ENCODE results near the gene SORBS1.

The SORBS1 gene

GRCh38 chr10:95454356-95454755 lies 106.8 kb downstream of the SORBS1 start:
- no peak for DNase-seq
- Mint-ChIP-seq H3K27me3 (peaks cover under 1% of the 10 kb centered on the region), H3K36me3 (no peaks in the 10 kb centered on the region), H3K4me1 (no peaks in the 10 kb centered on the region), H3K4me3 (no peak overlapping the region), H3K27ac (no peak overlapping the region), H3K9me3 (no peaks in the 10 kb centered on the region)
- CTCF ChIA-PET = interaction anchor here (2.1 kb wide), 1 partner anchor 24 kb away, joined by 8 read pairs; no protein-coding TSS in a partner anchor

- Mint-ChIP-seq H3K27me3 (peaks cover 11% of the 10 kb centered on the region), H3K4me3 (no peak overlapping the region), H3K36me3 (no peaks in the 10 kb centered on the region), H3K4me1 (no peaks in the 10 kb centered on the region), H3K9me3 (no peaks in the 10 kb centered on the region), H3K27ac (no peak overlapping the region)
- DNase-seq = no peak
- CTCF ChIA-PET = no interaction called here
These were observed 109.3 kb downstream of the SORBS1 start for GRCh38 chr10:95451568-95452524.

GRCh38 chr10:95451150-95451549 lies 110.0 kb downstream of the SORBS1 start:
- Mint-ChIP-seq H3K27ac (no peak overlapping the region), H3K4me1 (no peaks in the 10 kb centered on the region), H3K27me3 (peaks cover 12% of the 10 kb centered on the region), H3K9me3 (no peaks in the 10 kb centered on the region), H3K36me3 (no peaks in the 10 kb centered on the region), H3K4me3 (no peak overlapping the region)
- CTCF ChIA-PET = no interaction called here
- no peak for DNase-seq

GRCh38 chr10:95450188-95450587 lies 111.0 kb downstream of the SORBS1 start:
- H3K4me1 Mint-ChIP-seq = no peaks in the 10 kb centered on the region
- DNase-seq = no peak
- CTCF ChIA-PET = no interaction called here
- peaks cover 19% of the 10 kb centered on the region for H3K27me3 Mint-ChIP-seq
- H3K27ac Mint-ChIP-seq = no peak overlapping the region
- H3K36me3 Mint-ChIP-seq = no peaks in the 10 kb centered on the region
- H3K9me3 Mint-ChIP-seq = no peaks in the 10 kb centered on the region
- no peak overlapping the region for H3K4me3 Mint-ChIP-seq

GRCh38 chr10:95447685-95448084 lies 113.5 kb downstream of the SORBS1 start:
- CTCF ChIA-PET = interaction anchor here (0.6 to 9.7 kb wide), 4 partner anchors 18 to 85 kb away, joined by 3 to 80 read pairs (median 4); no protein-coding TSS in a partner anchor

GRCh38 chr10:95445837-95446486 lies 115.2 kb downstream of the SORBS1 start:
- Mint-ChIP-seq H3K4me3 (no peak overlapping the region), H3K36me3 (no peaks in the 10 kb centered on the region), H3K9me3 (no peaks in the 10 kb centered on the region), H3K4me1 (peaks cover 9% of the 10 kb centered on the region), H3K27ac (no peak overlapping the region), H3K27me3 (peaks cover 26% of the 10 kb centered on the region)
- CTCF ChIA-PET = interaction anchor here (0.6 to 9.7 kb wide), 10 partner anchors 9 to 1160 kb away, joined by 3 to 80 read pairs (median 4); no protein-coding TSS in a partner anchor
- peak; percentile 41 for DNase-seq

More at GRCh38 chr10:95447685-95448084, 113.5 kb downstream of the SORBS1 start:
- H3K36me3 Mint-ChIP-seq = no peaks in the 10 kb centered on the region
- DNase-seq = no peak
- H3K4me1 Mint-ChIP-seq = no peaks in the 10 kb centered on the region
- no peaks in the 10 kb centered on the region for H3K9me3 Mint-ChIP-seq
- no peak overlapping the region for H3K27ac Mint-ChIP-seq
- peaks cover 26% of the 10 kb centered on the region for H3K27me3 Mint-ChIP-seq
- no peak overlapping the region for H3K4me3 Mint-ChIP-seq

- CTCF ChIA-PET = interaction anchor here (0.6 to 9.7 kb wide), 8 partner anchors 8 to 88 kb away, joined by 3 to 80 read pairs (median 4); no protein-coding TSS in a partner anchor
- Mint-ChIP-seq H3K4me3 (no peak overlapping the region), H3K27me3 (peaks cover 26% of the 10 kb centered on the region), H3K36me3 (no peaks in the 10 kb centered on the region), H3K27ac (no peak overlapping the region), H3K9me3 (no peaks in the 10 kb centered on the region), H3K4me1 (peaks cover 12% of the 10 kb centered on the region)
- DNase-seq = no peak
These were observed 115.8 kb downstream of the SORBS1 start for GRCh38 chr10:95445223-95445836.

GRCh38 chr10:95444792-95445191 lies 116.4 kb downstream of the SORBS1 start:
- Mint-ChIP-seq H3K27ac (no peak overlapping the region), H3K4me1 (peaks cover 12% of the 10 kb centered on the region), H3K27me3 (peaks cover 26% of the 10 kb centered on the region), H3K4me3 (no peak overlapping the region), H3K9me3 (no peaks in the 10 kb centered on the region), H3K36me3 (no peaks in the 10 kb centered on the region)
- DNase-seq = no peak
- CTCF ChIA-PET = interaction anchor here (3.1 to 9.7 kb wide), 2 partner anchors 15 to 70 kb away, joined by 25 to 80 read pairs; no protein-coding TSS in a partner anchor

- no peaks in the 10 kb centered on the region for H3K9me3 Mint-ChIP-seq
- H3K4me3 Mint-ChIP-seq = no peak overlapping the region
- DNase-seq = no peak
- CTCF ChIA-PET = interaction anchor here (1.1 to 9.7 kb wide), 2 partner anchors 14 to 157 kb away, joined by 3 to 80 read pairs; no protein-coding TSS in a partner anchor
- H3K36me3 Mint-ChIP-seq = no peaks in the 10 kb centered on the region
- H3K27ac Mint-ChIP-seq = no peak overlapping the region
- peaks cover 26% of the 10 kb centered on the region for H3K27me3 Mint-ChIP-seq
- peaks cover 12% of the 10 kb centered on the region for H3K4me1 Mint-ChIP-seq
These were observed 117.5 kb downstream of the SORBS1 start for GRCh38 chr10:95443636-95444035.

GRCh38 chr10:95442341-95442740 lies 118.8 kb downstream of the SORBS1 start:
- Mint-ChIP-seq H3K4me1 (peaks cover 12% of the 10 kb centered on the region), H3K27me3 (peaks cover 17% of the 10 kb centered on the region), H3K9me3 (no peaks in the 10 kb centered on the region), H3K27ac (no peak overlapping the region), H3K36me3 (no peaks in the 10 kb centered on the region), H3K4me3 (no peak overlapping the region)
- DNase-seq = no peak
- CTCF ChIA-PET = interaction anchor here (9.7 kb wide), 1 partner anchor 12 kb away, joined by 80 read pairs; no protein-coding TSS in a partner anchor

- Mint-ChIP-seq H3K4me3 (no peak overlapping the region), H3K9me3 (no peaks in the 10 kb centered on the region), H3K4me1 (peaks cover 12% of the 10 kb centered on the region), H3K27ac (no peak overlapping the region), H3K27me3 (peaks cover 13% of the 10 kb centered on the region), H3K36me3 (no peaks in the 10 kb centered on the region)
- no peak for DNase-seq
- CTCF ChIA-PET = interaction anchor here (1.2 to 9.7 kb wide), 3 partner anchors 12 to 67 kb away, joined by 4 to 80 read pairs (median 7); no protein-coding TSS in a partner anchor
These were observed 119.6 kb downstream of the SORBS1 start for GRCh38 chr10:95441547-95441923.

GRCh38 chr10:95440756-95441546 lies 120.2 kb downstream of the SORBS1 start:
- H3K27ac Mint-ChIP-seq = no peak overlapping the region
- no peaks in the 10 kb centered on the region for H3K9me3 Mint-ChIP-seq

GRCh38 chr10:95440038-95440725 lies 121.0 kb downstream of the SORBS1 start:
- H3K36me3 Mint-ChIP-seq = no peaks in the 10 kb centered on the region
- peaks cover 6% of the 10 kb centered on the region for H3K27me3 Mint-ChIP-seq
- CTCF ChIA-PET = interaction anchor here (1.9 to 9.7 kb wide), 2 partner anchors 10 to 65 kb away, joined by 7 to 80 read pairs; no protein-coding TSS in a partner anchor
- peaks cover 12% of the 10 kb centered on the region for H3K4me1 Mint-ChIP-seq
- H3K9me3 Mint-ChIP-seq = no peaks in the 10 kb centered on the region
- DNase-seq = no peak
- no peak overlapping the region for H3K27ac Mint-ChIP-seq
- H3K4me3 Mint-ChIP-seq = no peak overlapping the region

More at GRCh38 chr10:95440756-95441546, 120.2 kb downstream of the SORBS1 start:
- no peaks in the 10 kb centered on the region for H3K36me3 Mint-ChIP-seq
- peaks cover 11% of the 10 kb centered on the region for H3K27me3 Mint-ChIP-seq
- peaks cover 12% of the 10 kb centered on the region for H3K4me1 Mint-ChIP-seq
- DNase-seq = peak; percentile 34
- H3K4me3 Mint-ChIP-seq = no peak overlapping the region
- CTCF ChIA-PET = interaction anchor here (1.2 to 9.7 kb wide), 3 partner anchors 11 to 66 kb away, joined by 4 to 80 read pairs (median 7); no protein-coding TSS in a partner anchor

Data from activated naive CD4-positive, alpha-beta T cell treated with anti-CD3 and anti-CD28 coated beads, Interleukin-2, amount 10 ng/mL, durations not matched to agents 7 days and 5 days (primary cell).